Activated CD4-positive, CD25-positive, alpha-beta regulatory T cell (primary cell): Measurements from ENCODE around the gene SURF6.
"Not testable (repeated sequence)": the region's sequence is repeated elsewhere in the genome, so short reads cannot be mapped to it uniquely, and the experiment has no call there.

ENCODE experiments used
- DNase-seq, 4 experiments: peaks; one replicate each; lab custom pipeline; 2025; lab: John Stamatoyannopoulos, UW

The SURF6 gene

DNA sequence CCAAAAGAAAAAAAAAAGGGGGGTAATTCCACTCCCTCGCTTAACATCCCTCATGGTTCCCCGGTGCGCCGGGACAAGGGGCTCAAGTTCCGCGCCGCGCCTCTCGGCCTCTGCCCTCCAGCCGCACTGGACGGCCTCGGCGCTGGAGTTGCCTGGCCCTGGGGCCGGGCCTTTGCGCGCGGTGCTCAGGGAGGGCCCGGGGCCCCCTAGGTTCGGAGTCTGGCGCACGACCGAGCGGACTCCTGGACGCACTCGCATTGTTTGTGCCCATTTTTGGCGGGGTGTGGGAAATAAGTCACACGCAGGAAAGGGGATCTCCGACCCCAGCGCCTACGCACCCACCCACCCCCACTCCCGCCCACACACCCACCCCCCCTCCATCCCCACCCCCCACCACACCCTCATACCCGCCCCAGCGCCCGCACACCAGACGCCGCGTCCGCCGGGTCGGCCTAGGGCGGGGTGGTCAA is 11.6 kb upstream of the SURF6 start:
- DNase-seq = no peak

DNA sequence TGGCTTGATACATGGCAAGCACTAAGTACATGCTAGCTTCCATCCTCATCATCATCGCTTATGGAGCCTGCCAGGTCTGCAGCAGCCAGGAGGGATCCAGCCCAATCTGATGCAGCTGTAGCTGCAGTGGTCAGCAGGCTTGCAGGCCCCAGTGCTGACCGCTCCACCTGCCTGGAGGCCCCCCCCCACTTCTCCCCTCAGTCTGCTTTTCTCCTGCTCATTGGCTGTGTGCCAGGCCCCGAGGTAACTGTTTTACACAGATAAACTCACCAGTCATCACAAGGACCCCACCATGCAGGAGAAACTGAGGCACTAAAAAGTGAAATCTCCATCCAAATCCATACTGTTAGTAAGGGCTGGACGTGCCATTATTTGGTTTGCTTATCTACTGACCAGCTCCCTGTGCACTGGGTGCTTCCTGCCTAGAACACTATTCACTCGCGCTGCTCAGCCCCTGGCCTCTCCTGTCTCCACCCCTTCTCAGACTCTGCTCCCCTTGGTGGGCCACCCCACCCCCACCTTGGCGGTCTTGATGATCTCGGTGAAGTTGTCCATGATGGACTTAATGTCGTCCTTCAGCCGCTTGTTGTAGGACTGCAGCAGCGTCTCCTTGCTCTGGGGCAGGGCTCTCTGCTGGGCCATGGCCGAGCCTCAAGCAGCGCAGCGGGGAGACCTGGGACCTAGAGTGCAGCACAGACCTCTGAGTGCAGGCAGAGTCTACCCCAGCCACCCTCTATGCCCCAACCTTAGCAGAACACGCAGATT is 10.2 kb upstream of the SURF6 start:
- no peak for DNase-seq

DNA sequence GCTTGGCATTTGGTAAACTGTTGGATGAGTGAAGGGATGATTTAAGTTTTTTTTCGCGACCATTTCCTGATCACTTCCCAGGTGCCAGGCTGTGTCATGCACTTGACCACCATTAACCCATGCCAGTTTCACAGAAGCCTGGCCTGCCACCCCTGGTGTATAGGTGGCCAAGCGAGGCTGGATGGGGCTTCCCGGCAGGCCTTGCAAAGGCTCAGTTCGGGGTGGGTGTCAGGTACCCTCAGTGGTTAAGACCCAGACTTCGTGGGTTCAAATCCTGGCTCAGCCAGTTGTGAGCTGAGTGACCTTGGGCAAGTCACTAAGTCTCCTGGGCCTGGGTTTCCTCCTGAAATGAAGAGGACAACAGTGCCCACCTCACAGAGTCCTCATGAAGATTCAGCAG is 9.6 kb upstream of the SURF6 start:
- DNase-seq = no peak

DNA sequence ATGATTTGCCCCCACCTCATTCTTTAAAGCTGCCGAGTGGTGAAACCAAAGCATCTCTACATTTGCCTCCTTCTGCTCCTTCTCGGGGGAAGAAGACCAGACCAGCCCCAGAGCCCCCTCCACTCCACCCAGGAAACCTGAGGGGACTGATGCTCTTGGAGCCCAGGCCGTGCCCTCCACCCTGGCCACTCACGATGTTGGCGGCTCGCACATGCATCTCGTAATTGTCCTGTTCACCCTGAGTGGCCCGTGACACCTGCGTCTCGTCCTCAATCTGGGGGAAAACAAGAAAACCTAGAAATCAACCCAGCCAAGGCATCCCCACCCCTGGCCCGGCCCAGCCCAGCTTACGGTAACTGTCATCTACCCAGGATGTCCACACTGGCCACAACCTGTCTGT is 9.0 kb upstream of the SURF6 start:
- DNase-seq = no peak

GRCh38 chr9:133344071-133344470 is 8.1 kb upstream of the SURF6 start:
- DNase-seq = no peak

- no peak for DNase-seq
These were observed 6.6 kb upstream of the SURF6 start for GRCh38 chr9:133342570-133342969.

- DNase-seq = no peak
These were observed 6.0 kb upstream of the SURF6 start for GRCh38 chr9:133342069-133342406.

GRCh38 chr9:133341369-133342068 is 5.5 kb upstream of the SURF6 start:
- no peak for DNase-seq

DNA sequence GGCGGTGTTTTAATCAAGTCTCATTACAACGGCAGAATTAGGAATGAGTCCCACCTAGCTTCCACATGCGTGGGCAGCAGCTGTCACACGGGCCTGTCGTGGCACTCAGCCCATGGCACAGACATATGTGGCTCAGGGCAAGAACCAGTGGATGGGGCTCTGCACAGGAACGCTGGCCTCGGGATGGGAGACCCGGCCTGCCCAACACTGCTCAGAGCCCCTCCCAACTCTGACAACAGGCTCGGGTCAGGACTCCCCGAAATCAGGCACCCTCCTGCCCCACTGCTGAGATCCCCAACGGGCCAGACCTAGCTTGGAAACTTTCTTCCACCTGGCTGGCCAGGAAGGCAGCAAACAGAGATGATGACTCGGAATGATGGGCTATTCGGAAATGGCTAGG is 4.9 kb upstream of the SURF6 start:
- DNase-seq = no peak

DNA sequence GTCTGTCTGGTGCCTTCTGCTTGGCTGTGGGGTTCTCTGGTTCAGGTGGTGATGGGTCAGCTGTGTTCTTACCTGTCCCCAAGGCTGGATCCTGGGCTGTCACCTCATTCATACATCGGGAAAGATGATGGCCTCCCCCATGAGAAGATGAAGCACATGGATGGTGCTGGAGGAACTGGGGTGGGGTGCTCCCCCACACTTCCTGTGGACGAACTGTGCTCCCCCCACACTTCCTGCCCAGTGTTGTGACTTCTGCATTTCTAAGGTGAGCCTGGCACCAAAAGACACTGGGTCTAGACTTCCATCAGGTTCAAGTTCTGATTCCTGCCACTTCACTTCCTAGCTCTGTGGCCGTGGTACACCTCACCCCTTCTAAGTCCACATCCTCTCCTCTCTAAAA is 4.3 kb upstream of the SURF6 start:
- DNase-seq = no peak

GRCh38 chr9:133339641-133340040 is 3.7 kb upstream of the SURF6 start:
- DNase-seq = no peak

DNA sequence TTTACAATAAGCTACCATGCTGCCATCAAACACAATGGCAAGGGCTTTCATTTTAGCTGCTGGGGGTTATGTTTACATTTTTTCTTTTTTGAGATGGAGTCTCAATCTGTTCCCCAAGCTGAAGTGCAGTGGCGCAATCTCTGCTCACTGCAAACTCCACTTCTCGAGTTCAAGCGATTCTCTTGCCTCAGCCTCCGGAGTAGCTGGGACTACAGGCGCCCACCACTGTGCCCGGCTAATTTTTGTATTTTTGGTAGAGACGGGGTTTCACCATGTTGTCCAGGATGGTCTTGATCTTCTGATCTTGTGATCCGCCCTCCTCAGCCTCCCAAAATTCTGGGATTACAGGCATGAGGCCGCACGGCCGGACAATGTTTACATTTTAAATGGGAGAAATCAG is 1.1 kb downstream of the SURF6 start:
- DNase-seq = not testable (repeated sequence)

GRCh38 chr9:133334161-133334560 is 1.8 kb downstream of the SURF6 start:
- DNase-seq = no peak

DNA sequence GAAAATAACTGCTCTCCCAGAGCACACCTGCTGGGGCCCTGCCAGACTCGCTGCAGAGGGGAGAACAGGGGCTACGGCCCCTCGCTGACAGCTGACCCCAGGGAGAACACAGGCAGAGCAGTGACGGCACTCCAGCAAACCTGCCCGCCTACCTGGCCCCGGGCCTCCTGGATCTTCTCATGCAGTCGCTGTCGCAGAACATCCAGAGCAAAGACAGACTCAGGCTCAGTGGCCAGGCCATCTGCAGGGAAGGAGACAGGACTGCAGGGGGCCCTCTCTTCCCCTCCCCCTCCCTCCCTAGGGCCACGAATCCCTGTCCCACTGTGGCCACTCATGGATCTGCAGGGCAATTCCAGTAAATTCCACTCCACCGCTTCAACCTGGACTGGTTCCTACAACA is 2.4 kb downstream of the SURF6 start:
- DNase-seq = no peak

GRCh38 chr9:133333011-133333410 is 3.0 kb downstream of the SURF6 start:
- DNase-seq = no peak

GRCh38 chr9:133332381-133332730 is 3.6 kb downstream of the SURF6 start:
- no peak for DNase-seq

DNA sequence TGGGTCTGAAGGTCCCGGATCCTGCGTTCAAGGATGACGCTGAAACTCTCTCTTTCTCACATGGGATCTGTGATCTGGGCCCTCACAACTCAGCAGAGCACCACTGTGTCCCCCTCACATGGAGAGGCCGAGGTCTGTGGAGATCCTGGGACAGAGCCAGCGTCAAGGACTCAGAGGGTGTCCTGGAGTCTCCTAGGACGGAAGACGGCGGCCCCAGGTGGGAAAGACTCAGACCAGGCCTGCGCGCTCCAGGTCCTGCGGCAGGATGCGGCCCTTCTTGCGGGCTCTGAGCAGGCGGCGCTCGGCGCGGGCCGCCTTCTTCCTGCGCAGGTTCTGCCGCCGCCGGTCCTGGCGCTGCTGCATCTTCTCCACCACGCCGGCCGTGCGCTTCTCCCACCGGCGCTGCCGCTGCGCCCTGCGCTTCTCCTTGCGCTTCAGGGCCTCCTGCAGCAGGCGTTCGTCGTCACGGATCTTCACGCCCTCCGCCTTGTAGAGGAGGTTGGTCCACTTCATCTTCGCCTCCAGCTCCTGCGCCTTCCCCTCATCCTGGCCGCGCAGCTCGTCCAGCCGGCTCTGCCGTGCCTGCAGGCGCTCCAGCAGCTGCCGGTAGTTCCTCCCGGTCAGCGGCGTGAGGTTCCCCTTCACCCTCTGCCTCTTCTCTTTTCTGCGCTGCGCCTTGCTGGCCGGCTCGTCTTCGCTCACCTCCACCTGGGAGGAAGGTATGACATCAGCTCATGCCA is 4.2 kb downstream of the SURF6 start:
- DNase-seq = no peak

DNA sequence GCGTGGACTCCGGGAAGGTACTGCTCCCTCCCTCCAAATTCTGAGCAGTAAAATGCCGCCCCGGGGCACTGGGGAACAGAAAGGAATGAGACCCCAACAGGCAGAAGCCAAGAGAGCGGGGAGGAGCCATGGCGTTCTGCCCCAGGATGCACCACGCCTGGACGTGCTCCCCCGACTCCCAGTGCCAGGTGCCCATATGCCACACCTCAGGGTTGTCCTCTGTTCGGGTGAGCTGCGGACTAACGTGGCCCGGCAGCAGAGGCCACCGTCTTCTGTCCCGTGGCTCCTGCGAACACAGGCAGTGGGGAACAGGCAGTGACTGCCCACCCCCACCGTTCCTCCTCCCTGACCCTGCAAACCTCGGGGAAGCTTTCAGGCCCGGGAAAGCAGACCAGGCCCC is 4.8 kb downstream of the SURF6 start:
- no peak for DNase-seq

DNA sequence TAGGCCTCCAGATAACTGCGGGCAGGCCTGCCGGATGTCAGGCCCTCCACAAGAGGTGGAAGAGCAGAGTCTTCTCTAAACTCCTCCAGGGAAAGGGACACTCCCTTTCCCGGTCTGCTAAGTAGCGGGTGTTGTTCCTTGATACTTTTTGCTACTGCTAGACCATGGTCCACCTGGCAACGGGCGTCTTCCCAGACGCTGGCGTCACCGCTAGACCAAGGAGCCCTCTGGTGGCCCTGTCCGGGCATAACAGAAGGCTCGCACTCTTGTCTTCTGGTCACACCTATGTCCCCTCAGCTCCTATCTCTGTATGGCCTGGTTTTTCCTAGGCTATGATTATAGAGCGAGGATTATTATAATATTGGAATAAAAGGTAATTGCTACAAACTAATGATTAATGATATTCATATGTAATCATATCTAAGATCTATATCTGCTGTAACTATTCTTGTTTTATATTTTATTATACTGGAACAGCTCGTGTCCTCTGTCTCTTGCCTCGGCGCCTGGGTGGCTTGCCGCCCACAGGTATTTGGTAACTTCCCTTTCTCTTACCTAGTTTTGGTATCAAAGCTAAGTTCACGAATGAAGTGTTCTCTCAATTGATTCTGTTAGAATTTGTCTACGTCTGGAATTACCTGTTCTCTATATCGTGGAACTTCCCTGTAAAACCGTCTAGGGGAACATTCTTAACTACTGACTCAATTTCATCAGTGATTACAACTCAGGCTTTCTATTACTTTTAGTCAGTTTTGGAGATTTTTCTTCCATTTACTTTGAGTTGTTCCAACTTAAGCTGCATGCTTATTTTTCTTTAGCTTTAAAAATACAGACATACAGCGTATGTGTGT is 6.5 kb downstream of the SURF6 start:
- DNase-seq = not testable (repeated sequence)

DNA sequence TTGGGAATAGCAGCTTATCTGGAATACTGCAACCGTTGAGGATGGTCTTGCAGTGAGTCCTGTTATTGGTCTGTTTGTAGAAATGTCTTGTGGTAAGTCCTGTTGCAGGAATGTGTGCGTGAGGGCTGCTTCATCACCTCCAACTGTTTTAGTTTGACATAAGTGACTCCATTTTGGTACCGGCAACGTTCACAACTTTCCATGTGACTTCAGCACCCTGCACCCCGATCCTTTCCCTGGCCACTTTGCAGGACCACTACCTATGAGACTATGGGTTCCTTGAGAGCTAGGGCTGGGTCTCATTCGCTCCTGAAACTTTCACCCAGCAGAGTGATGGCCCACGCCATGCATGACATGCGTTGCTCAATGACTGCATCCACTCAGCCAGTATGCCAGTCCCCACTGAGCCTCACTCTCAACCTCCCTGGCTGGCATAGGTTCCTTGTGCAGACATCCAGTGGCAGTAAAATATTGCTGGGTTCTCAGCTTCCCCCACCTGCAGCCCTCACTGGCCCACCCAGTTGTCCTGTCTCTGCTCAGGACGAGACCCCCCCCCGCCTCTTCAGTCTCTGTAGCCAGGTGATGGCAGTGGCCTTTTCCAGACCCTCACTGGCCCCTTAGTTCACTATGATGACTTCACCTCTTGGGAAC is 8.0 kb downstream of the SURF6 start:
- DNase-seq = no peak

DNA sequence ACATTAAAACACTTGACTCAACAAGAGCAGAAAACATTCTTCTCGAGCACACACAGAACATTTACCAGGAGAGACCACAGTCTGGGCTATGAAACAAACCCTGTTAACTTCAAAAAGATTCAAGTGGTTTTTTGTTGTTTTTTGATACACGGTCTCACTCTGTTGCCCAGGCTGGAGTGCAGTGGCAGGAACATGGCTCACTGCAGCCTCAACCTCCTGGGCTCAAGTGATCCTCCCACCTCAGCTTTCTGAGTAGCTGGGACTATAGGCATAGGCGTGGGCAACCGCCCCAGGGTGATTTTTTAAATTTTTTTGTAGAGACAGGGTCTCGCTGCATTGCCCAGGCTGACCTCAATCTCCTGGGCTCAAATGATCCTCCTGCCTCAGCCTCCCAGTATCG is 9.0 kb downstream of the SURF6 start:
- not testable (repeated sequence) for DNase-seq
